GM10248 (cell line): ENCODE data around the gene FHIT.

ENCODE experiments used
- CTCF ChIA-PET: fragments of 300-600 bp; sonication (Branson Sonifier 250); formaldehyde crosslinking; extraction: SDS; loops from one replicate; lab custom pipeline; 2021; ENCODE audit warnings: antibody characterized with exemption; lab: Yijun Ruan, JAX
- POLR2A ChIA-PET: fragments of 350-650 bp; sonication (Branson Sonifier 250); formaldehyde crosslinking; extraction: SDS; loops from one replicate; lab custom pipeline; 2020; ENCODE audit warnings: antibody characterized with exemption; lab: Yijun Ruan, JAX
- DNase-seq: peaks from one replicate; pipeline ENCODE4 v3.0.0; 2012; ENCODE audit errors: extremely low spot score
- CTCF ChIP-seq: IDR thresholded peaks from 2 replicates; pipeline ENCODE4 v1.5.1; 2012; ENCODE audit warnings: mild to moderate bottlenecking, low read depth; ENCODE audit errors: extremely low read depth, missing control alignments, control extremely low read depth

Gene FHIT

DNA sequence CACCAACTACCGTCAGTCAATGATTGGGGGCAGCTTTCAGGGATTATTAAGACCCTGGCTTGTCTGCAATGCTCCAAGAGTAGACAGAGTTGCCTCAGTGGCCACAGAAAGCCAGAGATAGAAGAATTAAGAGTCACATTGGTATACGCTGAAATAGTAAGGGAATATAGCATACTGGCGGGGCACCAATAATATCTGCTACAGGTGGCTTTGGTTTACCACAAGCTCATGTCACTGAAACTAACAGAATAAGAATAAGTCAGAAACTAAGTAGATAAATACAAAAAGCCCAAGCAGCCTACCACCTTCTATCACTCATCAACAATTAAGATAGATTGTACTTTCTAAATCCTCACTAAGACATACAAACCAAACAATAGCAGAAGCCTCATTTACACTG lies 2.5 kb upstream of the FHIT start:
- CTCF ChIA-PET, result no interaction called here
- no peak for DNase-seq
- TF ChIP-seq CTCF, result no peak
- POLR2A ChIA-PET, result no interaction called here

GRCh38 chr3:61252836-61253235 lies 1.6 kb upstream of the FHIT start:
- ChIA-PET POLR2A (no interaction called here), CTCF (no interaction called here)
- no peak for DNase-seq
- TF ChIP-seq CTCF, result no peak

GRCh38 chr3:61250784-61251173 lies 473 bp downstream of the FHIT start:
- TF ChIP-seq CTCF, result no peak
- DNase-seq, result peak; percentile 38
- ChIA-PET CTCF (interaction anchor here (1.0 kb wide), 1 partner anchor 12 kb away, joined by 4 read pairs; no protein-coding TSS in a partner anchor), POLR2A (no interaction called here)

GRCh38 chr3:61248496-61248895 lies 2.8 kb downstream of the FHIT start:
- POLR2A ChIA-PET, result no interaction called here
- CTCF ChIA-PET, result interaction anchor here (1.3 to 2.4 kb wide), 2 partner anchors 9 to 19 kb away, joined by 3 to 18 read pairs; no protein-coding TSS in a partner anchor
- TF ChIP-seq CTCF, result no peak
- DNase-seq, result no peak

GRCh38 chr3:61247191-61247590 lies 4.1 kb downstream of the FHIT start:
- CTCF ChIA-PET, result interaction anchor here (0.9 to 2.4 kb wide), 2 partner anchors 8 to 17 kb away, joined by 3 to 18 read pairs; no protein-coding TSS in a partner anchor
- POLR2A ChIA-PET, result no interaction called here
- no peak for DNase-seq
- no peak for TF ChIP-seq CTCF

DNA sequence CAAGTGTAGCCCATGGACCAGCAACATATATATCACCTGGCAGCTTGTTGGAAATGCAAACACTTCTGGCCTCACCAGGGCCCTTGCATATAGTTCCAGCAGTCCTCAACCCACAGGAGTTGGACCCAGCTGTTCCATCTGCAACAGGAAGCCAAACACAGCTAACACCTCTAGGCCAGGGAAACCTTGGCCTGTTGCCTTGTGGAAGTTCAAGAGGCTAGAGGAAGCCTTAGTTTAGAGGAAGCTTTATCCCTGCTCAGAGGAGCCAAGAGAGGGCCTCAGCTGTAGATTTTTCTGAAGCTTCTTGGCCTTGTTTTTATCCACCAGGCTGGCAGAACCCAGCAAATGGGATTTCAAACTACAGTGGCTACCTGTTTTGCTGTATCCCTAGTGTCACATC lies 11.4 kb downstream of the FHIT start:
- DNase-seq, result no peak
- CTCF ChIA-PET, result interaction anchor here (0.8 to 2.8 kb wide), 4 partner anchors 9 to 39 kb away, joined by 3 to 18 read pairs (median 4); no protein-coding TSS in a partner anchor
- no peak for TF ChIP-seq CTCF
- POLR2A ChIA-PET, result no interaction called here

DNA sequence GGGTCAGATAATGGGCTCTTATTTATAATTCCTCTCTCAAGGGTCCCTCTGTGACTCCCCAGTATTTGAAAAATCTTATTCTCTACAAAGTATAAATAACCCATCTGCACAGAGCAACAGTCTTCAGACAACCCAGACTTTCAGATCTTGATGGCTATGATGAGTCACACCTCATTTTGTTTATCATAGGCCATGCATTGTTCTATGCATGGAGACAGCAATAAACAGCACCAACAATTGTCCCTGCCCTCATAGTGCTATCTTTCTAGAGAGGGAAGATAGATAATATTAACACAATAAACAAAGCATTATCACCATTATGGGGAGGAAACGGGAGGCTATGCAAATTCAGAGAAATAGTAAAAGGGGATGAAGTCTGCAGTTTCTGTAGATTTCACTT lies 13.4 kb downstream of the FHIT start:
- ChIA-PET CTCF (interaction anchor here (1.0 to 3.4 kb wide), 5 partner anchors 11 to 29 kb away, joined by 3 to 18 read pairs (median 10); no protein-coding TSS in a partner anchor), POLR2A (no interaction called here)
- no peak for TF ChIP-seq CTCF
- DNase-seq, result no peak
